Amniotic epithelial cell (primary cell): ENCODE measurements around the gene TLR9.
A peak's percentile ranks its signal among the peaks of the same experiment; 100 is the strongest.

Experiments
- DNase-seq: peaks from one replicate; pipeline ENCODE4 v3.0.0-alpha.2; 2010; ENCODE audit warnings: low read depth

The TLR9 gene

DNA sequence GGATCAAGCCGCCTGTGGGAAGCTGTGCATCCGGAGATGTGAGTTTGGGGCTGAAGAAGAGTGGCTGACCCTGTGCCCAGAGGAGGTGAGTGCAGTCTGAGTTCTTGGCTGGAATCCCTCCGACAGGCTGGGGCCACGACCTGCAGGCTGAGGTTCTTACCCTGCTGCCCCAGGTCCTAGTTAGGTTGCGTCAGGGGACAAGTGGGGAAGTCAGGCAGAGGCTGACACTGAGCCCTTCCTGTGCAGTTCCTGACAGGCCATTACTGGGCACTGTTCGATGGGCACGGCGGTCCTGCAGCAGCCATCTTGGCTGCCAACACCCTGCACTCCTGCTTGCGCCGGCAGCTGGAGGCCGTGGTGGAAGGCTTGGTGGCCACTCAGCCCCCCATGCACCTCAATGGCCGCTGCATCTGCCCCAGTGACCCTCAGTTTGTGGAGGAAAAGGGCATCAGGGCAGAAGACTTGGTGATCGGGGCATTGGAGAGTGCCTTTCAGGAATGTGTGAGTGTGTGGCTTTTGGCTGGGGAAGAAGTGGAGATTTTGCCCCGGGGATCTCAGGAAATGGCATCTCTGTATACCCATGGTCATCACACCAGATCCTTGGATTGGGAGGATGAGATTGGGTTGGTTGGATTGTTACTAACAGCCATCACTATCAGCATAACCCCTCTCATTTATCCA is 21.4 kb upstream of the TLR9 start:
- no peak for DNase-seq

DNA sequence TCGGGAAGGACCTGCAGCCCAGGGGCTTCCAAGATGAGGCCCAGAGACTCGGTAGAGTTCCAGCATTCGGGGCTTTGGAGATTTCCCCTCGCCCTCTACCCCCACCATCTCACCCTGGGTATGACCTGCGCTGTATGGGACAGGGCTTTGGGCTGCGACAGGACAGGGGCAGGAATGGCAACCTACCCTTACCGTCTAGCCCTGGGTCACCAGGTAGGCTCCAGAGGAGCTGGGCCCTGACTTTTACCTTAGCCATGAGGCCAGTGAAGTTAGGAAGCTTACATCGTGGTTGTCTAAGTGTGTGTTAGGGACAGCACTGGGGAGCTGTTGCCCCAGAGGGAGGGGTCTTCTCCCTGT is 20.8 kb upstream of the TLR9 start:
- no peak for DNase-seq

DNA sequence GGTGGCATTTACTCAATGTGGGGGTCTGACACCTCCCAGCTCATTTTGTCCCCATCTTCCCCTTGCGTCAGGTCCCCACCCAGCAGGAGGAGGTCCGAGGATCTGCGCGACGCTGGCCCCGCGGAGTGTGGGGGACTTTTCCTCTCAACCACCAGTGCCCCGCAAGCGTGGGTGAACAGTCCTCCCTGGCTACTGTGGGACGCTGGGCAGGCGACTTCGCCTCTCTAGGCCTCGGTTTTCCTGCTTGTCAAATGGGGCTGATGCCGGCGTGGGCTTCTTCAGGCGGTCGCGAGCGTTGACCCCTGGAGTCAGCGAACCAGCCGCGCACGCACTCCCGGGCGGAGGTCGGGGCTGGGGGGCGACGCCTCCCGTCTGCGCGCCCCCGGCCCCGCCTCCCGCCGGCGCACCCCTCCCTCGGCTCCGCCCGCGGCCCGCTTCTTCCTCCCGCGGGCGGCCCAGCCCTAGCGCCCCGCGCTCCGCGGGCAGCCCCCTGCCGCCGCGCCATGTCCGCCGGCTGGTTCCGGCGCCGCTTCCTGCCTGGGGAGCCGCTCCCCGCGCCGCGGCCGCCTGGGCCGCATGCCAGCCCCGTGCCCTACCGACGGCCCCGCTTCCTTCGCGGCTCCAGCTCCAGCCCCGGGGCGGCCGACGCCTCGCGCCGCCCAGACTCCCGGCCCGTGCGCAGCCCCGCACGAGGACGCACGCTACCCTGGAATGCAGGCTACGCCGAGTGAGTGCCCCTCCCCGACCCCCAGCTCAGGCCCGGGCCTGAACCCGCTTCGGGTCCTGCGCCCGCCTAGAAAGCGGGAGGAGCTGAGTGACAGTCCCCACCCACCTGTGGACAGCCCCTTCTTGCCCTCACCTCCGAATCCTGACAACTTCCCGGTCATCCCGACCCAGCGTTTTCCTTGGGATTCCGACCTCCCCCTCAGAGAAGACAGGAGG is 20.1 kb upstream of the TLR9 start, which contains the start of gene PPM1M:
Gene PPM1M, plus strand, starts transcription at position 438 of the 942 bp plus-strand sequence. Its CDS starts 66 bp downstream, at position 504.
- peak; percentile 33 for DNase-seq

- DNase-seq: no peak
Observed at GRCh38 chr3:52243791-52244628, 18.6 kb upstream of the TLR9 start.

DNA sequence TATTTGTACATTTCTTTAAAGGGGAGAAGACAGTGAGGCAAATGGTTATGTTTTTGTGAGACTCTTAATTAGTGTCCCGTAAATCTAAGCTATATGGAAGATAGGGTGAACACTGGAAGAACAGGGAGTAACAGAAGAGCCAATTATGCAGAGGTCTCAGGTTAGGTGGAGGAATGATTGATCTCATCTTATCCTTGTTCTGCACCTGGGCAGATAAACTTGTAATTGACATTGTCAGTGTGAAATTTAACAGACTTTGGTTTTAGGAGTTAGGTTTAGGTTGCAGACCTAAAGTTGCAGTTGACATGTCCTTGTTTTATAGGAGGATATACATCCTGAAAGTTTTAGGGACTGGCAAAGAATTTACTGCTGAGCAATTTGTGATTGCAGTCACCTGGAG is 16.6 kb upstream of the TLR9 start:
- DNase-seq: no peak

GRCh38 chr3:52240886-52241370 is 15.5 kb upstream of the TLR9 start:
- DNase-seq: no peak

DNA sequence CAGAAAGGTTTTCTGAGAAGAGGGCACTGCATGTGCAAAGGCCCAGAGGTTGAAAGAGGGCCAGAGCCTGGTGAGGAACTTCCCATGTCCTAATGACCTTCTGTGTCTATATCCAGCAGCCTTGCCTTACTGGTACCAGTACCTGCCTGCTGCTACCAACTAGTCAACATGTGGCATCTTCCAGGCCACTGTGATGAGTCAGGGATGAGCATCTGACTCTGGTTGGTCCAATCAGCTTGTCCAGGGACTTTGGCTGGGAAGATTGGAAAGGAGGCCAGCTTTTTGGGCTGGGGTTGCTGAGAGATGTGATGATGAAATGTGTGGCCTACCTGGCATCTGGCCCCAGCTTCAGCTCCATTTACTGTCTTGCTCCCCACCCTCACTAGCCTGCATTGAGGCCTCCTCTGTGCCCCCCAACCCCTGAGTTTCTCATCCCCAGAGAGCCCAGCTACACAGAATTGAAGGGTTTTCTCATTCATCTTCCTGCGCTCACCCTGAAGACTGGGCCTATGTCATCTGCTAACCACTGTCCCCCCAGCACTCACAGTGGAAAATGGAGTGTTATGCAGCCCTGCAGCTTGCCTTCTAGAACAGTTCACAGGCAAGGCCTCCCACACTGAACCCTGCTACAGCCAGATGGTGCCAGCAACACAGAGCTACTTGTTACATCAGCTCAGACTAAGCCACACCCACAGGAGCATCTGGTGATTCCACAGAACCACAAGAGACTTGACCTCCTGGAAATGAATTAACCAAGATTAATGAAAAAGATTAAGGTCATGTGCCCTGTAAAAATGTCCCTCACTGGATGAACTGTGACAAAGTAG is 14.8 kb upstream of the TLR9 start:
- peak; percentile 99 for DNase-seq

DNA sequence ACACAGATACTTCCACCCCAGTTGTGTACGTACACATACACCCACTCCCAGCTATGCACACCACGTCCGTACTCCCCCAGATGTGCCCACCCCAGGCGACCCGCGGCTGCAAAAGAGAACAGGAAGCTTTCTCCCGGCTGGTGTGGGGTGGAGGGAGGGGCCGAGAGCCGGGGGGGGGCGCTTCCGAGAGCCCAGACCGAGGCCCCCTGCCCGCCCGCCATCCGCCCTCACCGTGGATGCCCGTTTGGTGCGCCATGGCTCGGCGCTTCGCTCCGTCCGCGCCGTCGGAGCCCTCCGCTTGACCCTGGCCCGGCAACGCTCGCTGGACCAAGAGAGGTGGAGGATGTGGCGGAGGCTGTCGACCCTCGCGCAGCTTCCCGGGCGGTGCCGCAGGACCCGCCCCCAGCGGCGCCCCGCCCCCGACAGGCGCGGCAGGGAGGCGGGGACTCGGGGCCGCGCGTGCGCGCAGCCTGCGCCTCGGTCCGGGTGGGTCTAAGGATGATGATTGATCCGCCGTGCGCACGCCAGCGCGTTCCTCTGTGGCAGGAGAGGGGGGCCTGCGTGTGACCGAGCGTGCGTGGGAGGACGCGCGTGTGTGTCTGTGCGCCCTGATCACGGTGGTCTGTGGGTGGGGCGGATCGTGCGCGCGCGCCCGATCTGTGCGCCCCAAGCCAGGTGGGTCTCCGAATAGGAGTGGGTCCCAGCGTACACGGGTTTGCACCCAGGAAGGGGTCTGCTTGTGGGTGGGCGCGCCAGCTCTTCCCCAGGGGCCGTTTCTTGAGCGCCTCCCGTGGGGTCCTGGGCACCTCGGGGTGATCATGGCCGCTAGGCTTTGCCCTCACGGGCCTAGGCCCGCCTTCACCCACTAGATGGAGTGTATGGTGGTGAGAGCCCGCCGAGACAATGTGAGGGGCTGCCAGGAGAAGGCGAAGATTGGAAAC is 13.6 kb upstream of the TLR9 start, which contains the start of gene TWF2:
Gene TWF2, minus strand, starts transcription at position 398 of the 941 bp plus-strand sequence. Its CDS starts 142 bp downstream, at position 256.
- DNase-seq: peak; percentile 50

DNA sequence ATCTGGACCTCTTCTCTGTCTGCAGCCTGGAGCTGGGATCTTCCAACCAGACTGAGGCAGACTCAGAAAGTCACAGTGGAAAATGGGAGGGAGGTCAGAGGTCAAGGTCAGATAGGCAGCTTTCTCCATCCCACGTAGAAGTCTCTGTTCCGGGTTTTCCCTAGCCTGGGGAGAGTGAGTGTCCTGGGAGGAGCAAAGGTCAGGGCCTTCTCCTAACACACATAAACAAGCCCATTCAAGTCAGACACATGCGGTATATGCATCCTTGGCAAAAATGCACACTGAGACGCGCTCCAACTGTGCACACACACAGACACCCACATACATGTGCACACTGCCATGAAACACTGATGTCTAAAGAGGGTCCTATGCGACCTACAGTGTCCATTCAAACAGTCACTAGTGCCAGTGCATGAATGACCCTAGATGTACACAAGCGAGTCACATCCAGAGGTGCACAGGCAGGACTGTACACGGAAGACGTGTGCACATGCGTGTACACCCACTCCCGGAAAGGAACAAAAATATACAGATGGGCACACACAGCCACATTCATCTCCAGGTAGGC is 12.8 kb upstream of the TLR9 start:
- no peak for DNase-seq

DNA sequence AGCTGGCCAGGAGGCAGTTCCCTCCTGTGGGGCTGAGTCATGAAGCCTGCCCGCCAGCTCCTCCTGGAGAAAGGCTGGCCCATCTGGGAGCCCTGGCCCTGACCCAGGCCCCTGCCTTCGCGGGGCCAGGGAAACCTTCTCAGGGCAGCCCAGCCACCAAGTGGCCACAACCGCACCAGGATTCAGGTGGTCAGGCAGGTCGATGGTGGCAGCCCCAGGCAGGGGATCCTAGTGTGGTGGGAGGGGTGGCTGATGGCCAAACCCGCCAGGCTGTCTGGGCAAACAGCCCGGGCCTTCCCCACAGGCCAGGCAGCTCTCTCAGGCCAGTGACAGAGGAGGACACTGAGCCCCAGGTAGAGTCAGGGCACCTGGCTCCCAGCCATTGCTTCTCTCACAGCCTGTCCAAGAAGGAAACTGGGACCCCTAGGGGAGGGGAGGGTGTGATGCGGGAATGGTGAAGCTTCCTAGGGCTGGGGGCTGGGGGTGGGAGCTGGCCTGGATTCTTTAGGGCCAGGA is 12.3 kb upstream of the TLR9 start:
- peak; percentile 84 for DNase-seq

DNA sequence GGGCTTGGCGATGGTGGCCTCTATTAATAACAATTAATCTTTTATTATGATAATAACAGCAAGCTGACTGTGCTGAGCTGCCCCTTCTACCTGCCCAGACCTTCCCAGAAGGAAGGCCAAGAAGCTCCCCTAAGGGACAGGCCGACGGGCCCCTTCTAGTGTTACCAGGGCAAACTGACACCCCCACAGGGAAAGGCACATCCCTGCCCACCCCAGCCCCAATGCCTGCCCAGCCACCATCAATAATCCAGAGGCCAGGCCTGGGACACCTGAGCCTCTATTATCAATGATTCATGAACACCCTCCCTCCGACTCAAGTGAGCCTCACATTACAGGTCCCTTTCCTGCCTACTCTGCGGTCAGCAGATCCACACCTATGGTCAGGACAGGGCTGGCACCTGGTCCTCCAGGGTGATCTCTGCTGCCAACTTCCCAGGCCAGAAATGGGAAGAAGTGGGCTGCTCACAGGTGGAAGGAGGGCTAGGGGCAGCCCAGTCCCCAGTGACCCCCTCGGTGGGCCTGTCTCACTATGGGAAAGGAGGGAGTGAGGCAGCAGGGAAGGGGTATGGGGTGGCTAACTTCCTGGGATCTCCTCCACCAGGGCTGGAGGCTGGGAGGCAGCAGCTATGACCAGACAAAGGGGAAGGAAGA is 11.7 kb upstream of the TLR9 start:
- no peak for DNase-seq

GRCh38 chr3:52236424-52236886 is 11.0 kb upstream of the TLR9 start:
- no peak for DNase-seq

DNA sequence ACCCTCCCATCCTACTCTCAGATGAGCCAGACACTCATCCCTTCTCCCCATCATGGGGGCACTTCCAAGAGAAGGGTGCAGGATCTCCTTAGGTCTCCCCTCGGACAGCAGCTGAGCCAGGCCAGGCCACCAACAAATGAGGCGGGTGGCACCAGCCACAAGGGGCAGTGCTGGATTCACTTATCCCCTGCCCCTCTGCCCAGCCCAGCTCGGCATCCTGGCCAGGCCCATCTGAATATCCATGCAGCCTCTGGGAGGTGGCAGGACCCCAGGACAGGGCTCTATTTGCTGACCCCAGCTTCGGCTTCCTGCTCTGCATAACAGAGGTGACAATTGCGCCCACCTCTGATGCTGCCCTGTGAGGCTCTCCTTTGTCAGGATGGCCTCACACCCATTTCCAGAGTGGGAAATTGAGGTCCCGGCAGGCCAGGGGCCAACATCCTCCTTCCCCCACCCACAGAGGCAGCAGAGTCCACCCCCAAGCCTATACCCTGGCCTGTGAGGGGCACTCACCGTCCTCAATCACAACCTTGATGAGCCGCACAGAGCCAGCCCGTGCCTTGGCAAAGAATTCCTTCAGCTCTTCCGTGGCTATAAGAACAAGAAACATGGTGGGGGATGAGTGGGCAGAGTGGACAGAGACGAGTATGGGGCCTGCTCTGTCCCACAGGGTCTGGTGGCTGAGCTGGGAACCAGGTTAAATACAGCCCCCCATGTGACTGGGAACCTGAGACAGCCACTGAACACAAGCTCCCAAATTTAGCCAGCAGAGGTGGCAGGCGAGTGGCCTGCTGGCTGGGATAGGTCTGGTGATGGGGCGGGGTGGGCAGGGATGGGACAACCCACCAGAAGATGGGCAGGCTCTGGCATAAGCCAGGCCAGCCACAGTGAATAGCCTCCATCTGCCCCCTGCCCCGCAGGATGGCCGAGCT is 9.3 kb upstream of the TLR9 start:
- no peak for DNase-seq

GRCh38 chr3:52233968-52234367 is 8.5 kb upstream of the TLR9 start:
- DNase-seq: no peak

- DNase-seq: no peak
Observed at GRCh38 chr3:52233108-52233591, 7.7 kb upstream of the TLR9 start.

- no peak for DNase-seq
Observed at GRCh38 chr3:52232279-52233107, 7.0 kb upstream of the TLR9 start.
